Jurkat, Clone E6-1 (cell line): ENCODE data around the gene F2RL3.
"Not testable (repeated sequence)": the region's sequence is repeated elsewhere in the genome, so short reads cannot be mapped to it uniquely, and the experiment has no call there.

Experiments used
- DNase-seq: peaks from one replicate; pipeline ENCODE4 v3.0.0-alpha.2; 2011; ENCODE audit warnings: low read depth, low spot score
- H3K4me3 ChIP-seq: 2 replicates; pipeline ENCODE4 v1.5.1; 2011; ENCODE audit warnings: mild to moderate bottlenecking, low read length, control low read depth, moderate library complexity

Gene F2RL3

GRCh38 chr19:16914421-16914820, 25.6 kb downstream of the F2RL3 start:
- DNase-seq, result no peak
- H3K4me3 ChIP-seq, result no peak overlapping the region

- no peak for DNase-seq
- no peak overlapping the region for H3K4me3 ChIP-seq
Measured at GRCh38 chr19:16915135-16915534, 26.3 kb downstream of the F2RL3 start.

GRCh38 chr19:16915734-16916133, 26.9 kb downstream of the F2RL3 start:
- no peak overlapping the region for H3K4me3 ChIP-seq
- DNase-seq, result no peak

- no peak overlapping the region for H3K4me3 ChIP-seq
- no peak for DNase-seq
Measured at GRCh38 chr19:16917401-16917800, 28.6 kb downstream of the F2RL3 start.

GRCh38 chr19:16919496-16919895, 30.7 kb downstream of the F2RL3 start:
- DNase-seq, result no peak

GRCh38 chr19:16920816-16921529, 32.2 kb downstream of the F2RL3 start:
- H3K4me3 ChIP-seq, result no peak overlapping the region
- DNase-seq, result no peak

More at GRCh38 chr19:16919496-16919895, 30.7 kb downstream of the F2RL3 start:
- H3K4me3 ChIP-seq, result no peak overlapping the region

GRCh38 chr19:16921766-16922591, 33.2 kb downstream of the F2RL3 start:
- DNase-seq, result no peak
- no peak overlapping the region for H3K4me3 ChIP-seq

- DNase-seq, result no peak
- H3K4me3 ChIP-seq, result no peak overlapping the region
Measured at GRCh38 chr19:16922592-16922934, 33.8 kb downstream of the F2RL3 start.

- no peak for DNase-seq
Measured at GRCh38 chr19:16922949-16923348, 34.1 kb downstream of the F2RL3 start.

GRCh38 chr19:16927883-16928282, 39.1 kb downstream of the F2RL3 start:
- no peak overlapping the region for H3K4me3 ChIP-seq
- no peak for DNase-seq

More at GRCh38 chr19:16922949-16923348, 34.1 kb downstream of the F2RL3 start:
- no peak overlapping the region for H3K4me3 ChIP-seq

GRCh38 chr19:16928351-16928750, 39.6 kb downstream of the F2RL3 start:
- H3K4me3 ChIP-seq, result no peak overlapping the region
- DNase-seq, result no peak

GRCh38 chr19:16928916-16929315, 40.1 kb downstream of the F2RL3 start:
- H3K4me3 ChIP-seq, result no peak overlapping the region
- DNase-seq, result no peak

GRCh38 chr19:16930753-16931152, 42.0 kb downstream of the F2RL3 start:
- no peak for DNase-seq
- H3K4me3 ChIP-seq, result no peak overlapping the region

GRCh38 chr19:16931306-16931705, 42.5 kb downstream of the F2RL3 start:
- no peak for DNase-seq
- no peak overlapping the region for H3K4me3 ChIP-seq

GRCh38 chr19:16934489-16934888, 45.7 kb downstream of the F2RL3 start:
- no peak overlapping the region for H3K4me3 ChIP-seq
- DNase-seq, result no peak

GRCh38 chr19:16936901-16937300, 48.1 kb downstream of the F2RL3 start:
- no peak for DNase-seq
- no peak overlapping the region for H3K4me3 ChIP-seq

GRCh38 chr19:16937796-16938195, 49.0 kb downstream of the F2RL3 start:
- not testable (repeated sequence) for H3K4me3 ChIP-seq, DNase-seq

GRCh38 chr19:16938211-16938610, 49.4 kb downstream of the F2RL3 start:
- H3K4me3 ChIP-seq, result no peak overlapping the region
- no peak for DNase-seq

- H3K4me3 ChIP-seq, DNase-seq: not testable (repeated sequence)
Measured at GRCh38 chr19:16940063-16940462, 51.3 kb downstream of the F2RL3 start.

GRCh38 chr19:16940626-16941025, 51.8 kb downstream of the F2RL3 start:
- no peak overlapping the region for H3K4me3 ChIP-seq

More at GRCh38 chr19:16940626-16941025, 51.8 kb downstream of the F2RL3 start:
- DNase-seq, result no peak
